Body of pancreas (tissue), 4 donors: ENCODE measurements around the gene CIDEC. TPM values are rescaled to one million over a fixed set of nuclear protein-coding genes. Genes with fewer than 3 reads are reported as not detected.
A peak's percentile ranks its signal among the peaks of the same experiment; 100 is the strongest.

ENCODE experiments used
- ATAC-seq: fragments of 150-250 bp; one replicate; pipeline ENCODE4 v1.9.1; 2016
- DNase-seq, 4 donors: peaks; one replicate each; pipeline ENCODE4 v3.0.0-alpha.2; 2019
- H3K27ac ChIP-seq, 4 donors: fragments of 200-600 bp; sonication (generic); 1 replicate in 3 of 4; 2 replicates in 1 of 4; pipeline versions ENCODE4 v1.5.1 to v1.6.1; 2016 to 2019; ENCODE audit warnings: mild to moderate bottlenecking in 1 of 4, mixed read lengths in 1 of 4, moderate library complexity in 1 of 4
- H3K27me3 ChIP-seq, 2 donors: fragments of 200-600 bp; sonication (generic); one replicate each; pipeline ENCODE4 v1.6.0; 2016; ENCODE audit warnings: mild to moderate bottlenecking in 1 of 2
- H3K36me3 ChIP-seq, 2 donors: fragments of 200-600 bp; sonication (generic); replicated peaks in 1 of 2; 2 replicates each; pipeline ENCODE4 v1.5.1; 2016; ENCODE audit warnings: low read depth in 2 of 2; ENCODE audit not compliant: insufficient read depth in 1 of 2
- H3K4me1 ChIP-seq: fragments of 200-600 bp; sonication (generic); one replicate; pipeline ENCODE4 v1.6.0; 2016
- H3K4me3 ChIP-seq, 2 donors: fragments of 200-600 bp; sonication (generic); 1 replicate in 1 of 2; 2 replicates in 1 of 2; pipeline ENCODE4 v1.5.1; 2016 to 2019
- H3K9me3 ChIP-seq, 3 donors: fragments of 200-600 bp; sonication (generic); 1 replicate in 2 of 3; 2 replicates in 1 of 3; pipeline ENCODE4 v1.5.1; 2016
- CTCF ChIP-seq, 7 experiments: fragments of 450-650 bp in 4 of 7; fragments of 200-600 bp in 3 of 7; sonication (generic) in 3 of 7; IDR thresholded peaks; one replicate each; pipeline ENCODE4 v1.5.1; 2016 to 2019; ENCODE audit warnings: antibody characterized with exemption in 7 of 7
- POLR2A ChIP-seq, 3 donors: fragments of 450-650 bp; IDR thresholded peaks; one replicate each; pipeline ENCODE4 v1.6.1; 2016; ENCODE audit warnings: antibody characterized with exemption in 3 of 3, mild to moderate bottlenecking in 2 of 3
- WGBS, 2 donors: methylation state at CpG; one replicate each; pipeline ENCODE4 v1.1.5; 2017; 5-methylcytosine and 5-hydroxymethylcytosine counted together
- intact Hi-C: fragments of 100-400 bp; cut with DNase I; formaldehyde crosslinking; loops from one replicate; pipeline ENCODE4 v1.15.1; 2023
- total RNA-seq, 2 donors: library from RNA; depleted of rRNA; stranded (reverse); fragments of >200 nt; gene quantifications; one replicate each; pipeline ENCODE4 v1.1.0, GENCODE V29; 2016

CIDEC gene
- total RNA-seq, 2 donors from 2014 or later = 6.5 to 134 TPM

DNA sequence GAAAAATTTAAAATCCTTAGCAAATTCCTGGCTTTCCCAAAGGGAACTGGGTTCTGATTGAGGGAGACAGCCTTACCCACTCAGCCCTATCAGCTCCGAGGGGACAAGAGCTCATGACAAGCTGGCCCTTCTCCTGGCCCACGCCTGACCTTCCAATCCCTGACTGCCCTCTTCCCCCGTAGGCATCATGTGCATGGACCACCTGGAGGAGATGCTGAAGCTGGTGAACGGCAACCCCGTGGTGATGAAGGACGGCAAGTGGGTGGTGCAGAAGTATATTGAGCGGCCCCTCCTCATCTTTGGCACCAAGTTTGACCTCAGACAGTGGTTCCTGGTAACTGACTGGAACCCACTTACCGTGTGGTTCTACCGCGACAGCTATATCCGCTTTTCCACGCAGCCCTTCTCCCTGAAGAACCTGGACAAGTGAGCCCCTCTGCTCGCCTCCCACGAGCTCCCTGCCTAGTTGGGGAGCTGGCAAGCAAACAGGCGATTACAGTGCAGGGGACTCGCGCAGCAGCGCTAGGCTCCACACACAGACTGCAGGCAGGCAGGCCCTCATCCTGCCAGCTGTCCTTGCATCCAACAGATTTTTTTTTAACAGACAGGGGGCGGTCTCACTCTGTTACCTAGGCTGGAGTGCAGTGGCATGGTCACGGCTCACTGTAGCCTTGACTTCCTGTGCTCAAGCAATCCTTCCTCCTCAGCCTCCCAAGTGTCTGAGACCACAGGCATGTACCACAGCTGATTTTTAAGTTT lies 53.1 kb downstream of the CIDEC start:
- intact Hi-C loops = no loop called here
- Histone ChIP-seq H3K27ac (no peak overlapping the region), H3K36me3 (no peaks in the 10 kb centered on the region), H3K9me3 (no peaks in the 10 kb centered on the region), H3K4me1 (no peaks in the 10 kb centered on the region), H3K27me3 (no peaks in the 10 kb centered on the region), H3K4me3 (no peak overlapping the region)
- DNase-seq (peak in 3 of 4 donors; percentile 32 to 41 (median 38)), ATAC-seq (peak; percentile 70)
- 72 to 74% methylated on average over 7 to 20 of the region's 20 CpGs for WGBS, 2 donors
- peak in 5 of 7 experiments; percentile 10 to 45 (median 27) for TF ChIP-seq CTCF (IDR thresholded peaks at IDR 0.05)
- no peak for TF ChIP-seq POLR2A (IDR thresholded peaks at IDR 0.05)

DNA sequence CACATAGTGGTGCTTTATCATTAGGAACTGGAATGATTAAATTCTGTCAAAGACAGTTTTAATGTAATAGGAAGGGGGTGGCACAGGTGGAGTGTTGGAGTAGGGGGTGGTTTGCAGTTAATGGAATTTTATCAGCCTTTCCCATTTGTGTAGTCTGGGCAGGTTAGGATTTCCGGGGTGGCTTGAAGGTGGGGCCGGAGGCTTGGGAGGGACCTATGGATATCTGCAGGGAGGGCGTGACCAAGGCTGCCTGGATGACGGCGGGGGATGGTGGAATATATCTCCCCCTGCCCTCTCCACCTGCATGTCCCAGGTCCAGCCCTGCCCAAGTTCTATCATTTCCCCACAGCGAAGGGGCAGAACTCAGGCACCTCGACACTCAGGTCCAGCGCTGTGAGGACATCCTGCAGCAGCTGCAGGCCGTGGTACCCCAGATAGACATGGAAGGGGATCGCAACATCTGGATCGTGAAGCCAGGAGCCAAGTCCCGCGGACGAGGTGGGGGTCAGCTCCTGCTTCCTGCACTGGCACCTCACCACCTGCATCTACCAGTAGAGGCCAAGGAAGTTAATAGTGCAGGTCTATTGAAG lies 54.5 kb downstream of the CIDEC start:
- DNase-seq = no peak
- intact Hi-C loops = no loop called here
- H3K4me1 ChIP-seq = no peaks in the 10 kb centered on the region
- ATAC-seq = no peak
- no peak for TF ChIP-seq POLR2A (IDR thresholded peaks at IDR 0.05)
- TF ChIP-seq CTCF (IDR thresholded peaks at IDR 0.05) = no peak
- H3K27ac ChIP-seq = no peak overlapping the region
- 54 to 62% methylated on average over 9 to 14 of the region's 14 CpGs for WGBS, 2 donors
- H3K4me3 ChIP-seq = no peak overlapping the region
- no peaks in the 10 kb centered on the region for H3K27me3 ChIP-seq
- H3K36me3 ChIP-seq = no peaks in the 10 kb centered on the region
- H3K9me3 ChIP-seq = no peaks in the 10 kb centered on the region

DNA sequence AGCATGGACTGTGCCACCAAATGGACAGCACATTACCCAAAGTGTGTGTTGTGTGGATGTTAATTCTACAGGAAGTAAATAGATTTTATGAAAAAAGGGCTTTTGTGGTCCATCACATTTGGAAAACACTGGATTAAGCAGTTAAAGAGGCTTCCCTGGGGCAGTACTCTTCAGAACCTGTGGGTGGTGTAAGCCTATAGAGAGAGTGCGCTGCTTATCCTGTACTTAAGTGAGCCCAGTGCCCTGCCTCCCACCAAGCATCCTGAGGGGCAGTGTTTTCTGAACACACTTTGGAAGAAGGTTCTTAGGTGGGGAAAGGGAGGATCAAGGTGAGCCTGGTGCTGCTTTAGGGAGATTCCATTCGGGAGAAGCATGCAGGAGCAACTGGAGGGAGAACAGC lies 59.1 kb downstream of the CIDEC start:
- no peak for DNase-seq
- intact Hi-C loops = no loop called here
- no peaks in the 10 kb centered on the region for H3K4me1 ChIP-seq
- no peak for TF ChIP-seq POLR2A (IDR thresholded peaks at IDR 0.05)
- peak in 1 of 7 experiments; percentile 15 for TF ChIP-seq CTCF (IDR thresholded peaks at IDR 0.05)
- H3K36me3 ChIP-seq = no peaks in the 10 kb centered on the region
- no peak overlapping the region for H3K27ac ChIP-seq
- no peaks in the 10 kb centered on the region for H3K27me3 ChIP-seq
- no peaks in the 10 kb centered on the region for H3K9me3 ChIP-seq
- no peak for ATAC-seq
- WGBS, 2 donors = 58 to 63% methylated on average over 2 of the region's 2 CpGs
- H3K4me3 ChIP-seq = no peak overlapping the region

- Histone ChIP-seq H3K27me3 (no peaks in the 10 kb centered on the region), H3K27ac (no peak overlapping the region), H3K36me3 (no peaks in the 10 kb centered on the region), H3K4me3 (no peak overlapping the region), H3K9me3 (no peaks in the 10 kb centered on the region), H3K4me1 (no peaks in the 10 kb centered on the region)
- intact Hi-C loops = no loop called here
- DNase-seq (no peak), ATAC-seq (no peak)
- 81 to 85% methylated on average over 8 to 12 of the region's 12 CpGs for WGBS, 2 donors
- no peak for TF ChIP-seq POLR2A (IDR thresholded peaks at IDR 0.05)
- no peak for TF ChIP-seq CTCF (IDR thresholded peaks at IDR 0.05)
These were observed 59.5 kb downstream of the CIDEC start for GRCh38 chr3:9820543-9820942.
